HG02610 (cell line): ENCODE measurements around the gene ST8SIA6.

Experiments used
- ATAC-seq: cut with Tn5 transposase; IDR thresholded peaks from one replicate; pipeline ENCODE4 v1.9.1; 2021; ENCODE audit warnings: mild to moderate bottlenecking, moderate library complexity; ENCODE audit not compliant: unreplicated experiment

ST8SIA6 gene

GRCh38 chr10:17273403-17273802 lies 181.0 kb downstream of the ST8SIA6 start:
- ATAC-seq, result no peak

GRCh38 chr10:17272648-17273047 lies 181.7 kb downstream of the ST8SIA6 start:
- no peak for ATAC-seq
